RCC 7860 (cell line): Measurements from ENCODE around the gene TOMT.

Experiments used
- DNase-seq: peaks from one replicate; pipeline ENCODE4 v3.0.0-alpha.2; 2015; ENCODE audit warnings: low spot score
- FAIRE-seq: peaks from 2 replicates; lab custom pipeline; 2012; peaks lifted over from hg19 to GRCh38; lab: Jason Lieb, UNC

Gene TOMT

DNA sequence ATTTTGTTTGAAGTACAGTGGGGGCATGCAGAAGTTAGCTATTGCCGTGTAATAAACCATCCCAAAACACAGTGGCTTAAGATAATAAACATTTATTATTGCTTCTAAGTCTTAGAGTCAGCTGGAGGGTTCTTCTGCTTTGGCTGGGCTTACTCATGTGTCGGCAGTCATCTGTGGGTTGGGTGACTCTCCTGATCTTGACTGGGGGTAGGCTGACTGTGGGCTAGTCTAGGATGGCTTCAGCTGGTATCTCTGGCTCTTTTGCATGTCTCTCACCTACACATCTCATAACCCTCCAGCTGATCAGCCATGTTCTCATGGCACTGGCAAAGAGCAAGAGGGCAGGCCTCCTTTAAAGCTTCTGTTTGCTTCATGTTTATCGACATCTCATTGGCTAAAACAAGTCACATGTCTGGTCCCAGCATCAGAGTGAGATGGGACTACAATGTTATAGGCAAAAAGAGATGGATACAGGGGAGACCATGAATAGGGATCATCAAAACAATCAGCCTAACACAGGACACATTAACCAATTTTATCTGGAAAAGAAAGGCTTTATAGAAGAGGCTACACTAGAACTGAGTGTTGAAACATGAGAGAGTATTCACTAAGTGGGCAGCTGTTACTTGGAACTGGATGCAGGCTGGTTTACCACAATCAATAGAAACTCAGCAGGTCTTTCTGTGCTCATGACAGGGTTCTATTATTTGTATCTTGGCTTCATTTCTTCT, 19.9 kb upstream of the TOMT start:
- FAIRE-seq (no peak), DNase-seq (no peak)

DNA sequence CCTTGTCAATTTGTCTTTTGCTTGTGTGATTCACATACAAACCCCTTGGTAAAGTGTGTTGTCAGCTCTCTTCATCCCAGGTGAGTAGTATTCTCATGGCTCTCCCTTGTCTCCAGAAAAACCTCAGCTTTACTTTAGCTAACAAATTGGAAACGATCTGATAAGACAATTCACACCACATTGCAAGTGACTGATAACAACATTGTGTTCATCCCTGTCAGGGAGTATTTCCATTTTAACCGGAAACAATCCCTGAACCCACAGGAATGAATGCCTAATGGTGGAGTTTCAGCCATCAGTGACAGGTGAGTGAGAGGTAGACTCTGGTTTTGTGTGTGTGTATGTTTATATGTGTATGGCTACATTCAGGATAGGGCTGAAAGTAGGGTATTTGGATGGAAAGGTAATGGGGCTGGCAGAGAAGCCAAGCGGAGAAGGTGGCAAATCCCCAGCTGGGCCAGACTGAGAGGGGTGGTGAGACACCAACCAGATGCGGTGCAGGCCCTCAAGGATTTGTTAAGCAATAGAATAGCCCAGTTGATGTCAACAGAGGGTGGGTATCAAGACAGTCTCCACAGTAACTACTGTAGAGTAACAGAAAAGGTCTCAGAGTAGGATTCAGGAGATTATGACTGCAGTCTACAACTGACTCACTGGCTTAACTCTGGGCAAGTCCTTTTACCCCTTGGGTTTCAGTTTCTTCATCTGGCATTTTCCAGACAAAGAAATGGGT, 17.5 kb upstream of the TOMT start:
- DNase-seq (no peak), FAIRE-seq (no peak)

- DNase-seq (no peak), FAIRE-seq (no peak)
These were observed 14.4 kb upstream of the TOMT start for GRCh38 chr11:72091292-72091691.

- FAIRE-seq (no peak), DNase-seq (no peak)
These were observed 7.0 kb upstream of the TOMT start for GRCh38 chr11:72098741-72099140.

DNA sequence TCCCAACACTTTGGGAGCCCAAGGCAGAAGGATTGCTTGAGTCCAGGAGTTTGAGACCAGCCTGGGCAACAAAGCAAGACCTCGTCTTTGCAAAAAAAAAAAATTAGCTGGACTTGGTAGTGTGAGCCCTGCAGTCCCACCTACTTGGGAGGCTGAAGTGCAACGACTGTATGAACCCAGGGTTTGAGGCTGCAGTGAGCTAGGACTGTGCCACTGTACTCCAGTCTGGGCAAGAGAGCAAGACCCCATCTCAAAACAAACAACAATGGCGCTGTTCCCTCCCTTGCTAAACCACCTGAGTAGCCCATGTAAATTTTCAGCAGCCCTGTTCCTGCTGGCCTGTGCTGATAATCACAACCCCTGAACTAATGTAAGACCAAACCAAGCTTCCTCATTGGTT, 5.7 kb upstream of the TOMT start:
- no peak for FAIRE-seq
- DNase-seq, result no peak

- no peak for DNase-seq
- FAIRE-seq, result no peak
These were observed 5.3 kb upstream of the TOMT start for GRCh38 chr11:72100462-72100861.

DNA sequence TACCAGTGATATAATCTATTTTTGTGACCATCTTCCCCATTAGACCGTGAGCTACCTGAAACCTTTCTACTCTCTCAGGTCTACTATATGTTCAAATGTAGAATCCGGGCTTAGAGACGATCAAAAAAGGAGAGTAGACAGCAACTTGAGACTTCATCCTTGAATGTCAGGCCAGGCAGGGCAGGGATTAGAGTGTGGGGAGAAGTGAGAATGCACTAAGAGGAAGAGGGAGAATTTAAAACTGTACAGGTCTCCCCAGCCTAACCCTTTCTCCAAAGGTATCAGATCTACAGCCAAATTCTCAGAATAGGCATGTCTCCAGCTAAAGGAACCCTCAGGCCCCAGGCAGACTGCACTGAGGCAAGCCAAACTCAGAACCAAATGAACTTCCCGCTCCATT, 3.6 kb upstream of the TOMT start:
- no peak for FAIRE-seq

GRCh38 chr11:72102631-72102945, 3.1 kb upstream of the TOMT start:
- DNase-seq (no peak), FAIRE-seq (no peak)

More for the DNA sequence above, 3.6 kb upstream of the TOMT start:
- DNase-seq, result no peak

- peak; percentile 94 for DNase-seq
- FAIRE-seq, result peak; percentile 53
These were observed 2.6 kb upstream of the TOMT start, which contains the start of gene LAMTOR1 for GRCh38 chr11:72102946-72103753. Gene LAMTOR1, minus strand, starts transcription at chr11:72103297. Its CDS starts 73 bp downstream, at chr11:72103224.

DNA sequence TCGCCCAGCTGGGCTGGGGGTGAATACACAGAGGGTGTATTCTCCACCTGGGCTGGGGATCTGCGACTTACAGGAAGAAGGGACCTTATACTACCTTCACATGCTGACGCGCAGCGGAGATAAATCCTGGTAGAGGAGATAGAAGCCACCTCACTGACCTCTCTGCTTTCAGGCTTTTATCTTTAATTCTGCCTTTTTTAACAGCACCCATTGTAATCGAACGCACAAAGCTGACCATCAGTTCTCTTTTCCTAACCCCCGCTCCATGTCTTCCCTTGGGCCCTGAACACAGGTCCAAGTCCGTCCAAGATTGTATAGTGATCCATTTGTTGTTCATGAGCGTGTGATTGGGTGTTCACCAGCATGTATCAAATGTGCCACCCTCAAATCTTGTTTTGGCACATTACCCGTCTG, 2.0 kb upstream of the TOMT start:
- DNase-seq, result no peak
- no peak for FAIRE-seq

DNA sequence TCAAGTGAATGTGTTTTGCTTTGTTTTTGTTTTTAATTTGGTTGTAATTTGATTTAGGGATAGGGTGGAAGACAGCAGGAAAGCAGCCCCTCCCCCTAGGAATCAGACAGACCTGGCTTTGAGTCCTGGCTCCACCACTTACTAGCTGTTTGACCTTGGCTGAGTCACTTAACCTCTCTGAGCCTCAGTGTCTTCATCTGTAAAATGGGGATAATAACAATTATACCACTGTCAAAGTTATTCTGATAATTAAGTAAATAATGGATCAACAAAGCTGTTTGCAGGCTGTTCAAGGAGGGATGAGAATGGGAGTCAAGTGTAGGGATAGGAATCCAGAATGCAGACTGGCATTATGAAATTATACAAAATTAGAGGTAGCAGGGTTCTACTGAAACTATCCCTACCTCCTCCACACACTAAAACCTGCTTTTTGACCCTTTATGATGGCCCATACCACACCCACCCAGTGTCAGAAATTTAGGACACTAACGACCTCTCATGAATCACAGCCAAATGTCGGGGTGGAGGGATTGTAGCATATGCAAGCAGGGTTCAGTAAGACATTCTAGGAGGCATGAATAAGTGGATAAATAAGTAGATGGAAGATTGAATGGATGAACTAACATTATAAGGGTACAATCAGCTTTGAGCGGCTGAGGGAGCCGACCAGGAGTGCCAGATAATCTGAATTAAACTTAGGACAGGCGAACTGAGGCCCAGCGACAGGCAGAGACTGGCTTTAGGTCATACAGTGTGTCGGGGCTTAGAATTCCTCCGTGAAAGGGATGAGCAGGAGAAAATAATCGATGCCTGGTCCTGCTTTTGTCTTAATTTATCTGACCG, 5.8 kb downstream of the TOMT start:
- no peak for DNase-seq
- no peak for FAIRE-seq

DNA sequence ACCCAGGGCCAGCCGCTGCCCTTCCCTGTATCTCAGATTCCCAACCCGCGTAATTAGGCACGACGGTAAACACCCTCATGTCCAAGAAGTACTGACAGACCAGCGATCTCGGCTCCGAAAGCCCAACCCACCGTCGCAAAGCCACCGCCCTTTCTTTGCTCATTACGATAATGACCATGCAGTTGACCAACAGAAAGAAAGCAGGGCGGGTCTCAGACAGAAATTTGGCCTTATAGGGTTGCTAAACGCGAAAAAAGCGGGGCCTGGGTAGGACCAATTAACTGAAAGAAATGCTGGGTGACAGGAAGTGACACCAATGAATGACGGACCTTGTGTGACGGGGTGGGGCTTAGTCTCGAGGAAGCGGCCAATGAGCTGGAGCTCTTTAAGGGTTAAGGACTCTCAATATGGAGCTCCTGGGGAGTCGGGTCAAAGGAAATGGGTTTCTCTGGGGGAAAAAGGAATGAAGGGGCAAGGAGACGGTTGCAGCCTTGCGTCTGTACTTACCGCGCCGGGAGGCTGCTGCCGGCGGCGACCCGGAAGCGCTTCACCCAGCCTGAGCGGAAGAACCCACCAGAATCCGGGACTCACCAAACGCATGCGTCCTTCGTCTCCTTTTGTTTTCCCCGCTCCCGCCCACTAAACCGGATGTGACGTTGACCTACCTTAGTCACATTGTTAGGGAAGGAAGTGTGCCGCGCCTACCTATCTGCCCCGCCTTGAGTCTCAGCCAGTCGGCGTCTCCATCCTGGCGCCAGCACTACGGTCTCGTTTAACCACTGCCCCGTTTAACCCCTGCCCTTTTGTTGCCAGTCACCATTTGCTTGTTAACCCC, 6.6 kb downstream of the TOMT start, which contains the start of gene ANAPC15:
Gene ANAPC15 (minus strand): TSS at position 553 of the 835 bp plus-strand sequence. CDS start 1,419 bp downstream, outside the sequence.
- FAIRE-seq (peak; percentile 94), DNase-seq (peak; percentile 97)

GRCh38 chr11:72112978-72113808, 7.5 kb downstream of the TOMT start:
- no peak for DNase-seq
- no peak for FAIRE-seq

- DNase-seq (no peak), FAIRE-seq (no peak)
These were observed 8.8 kb downstream of the TOMT start for GRCh38 chr11:72114570-72114969.

DNA sequence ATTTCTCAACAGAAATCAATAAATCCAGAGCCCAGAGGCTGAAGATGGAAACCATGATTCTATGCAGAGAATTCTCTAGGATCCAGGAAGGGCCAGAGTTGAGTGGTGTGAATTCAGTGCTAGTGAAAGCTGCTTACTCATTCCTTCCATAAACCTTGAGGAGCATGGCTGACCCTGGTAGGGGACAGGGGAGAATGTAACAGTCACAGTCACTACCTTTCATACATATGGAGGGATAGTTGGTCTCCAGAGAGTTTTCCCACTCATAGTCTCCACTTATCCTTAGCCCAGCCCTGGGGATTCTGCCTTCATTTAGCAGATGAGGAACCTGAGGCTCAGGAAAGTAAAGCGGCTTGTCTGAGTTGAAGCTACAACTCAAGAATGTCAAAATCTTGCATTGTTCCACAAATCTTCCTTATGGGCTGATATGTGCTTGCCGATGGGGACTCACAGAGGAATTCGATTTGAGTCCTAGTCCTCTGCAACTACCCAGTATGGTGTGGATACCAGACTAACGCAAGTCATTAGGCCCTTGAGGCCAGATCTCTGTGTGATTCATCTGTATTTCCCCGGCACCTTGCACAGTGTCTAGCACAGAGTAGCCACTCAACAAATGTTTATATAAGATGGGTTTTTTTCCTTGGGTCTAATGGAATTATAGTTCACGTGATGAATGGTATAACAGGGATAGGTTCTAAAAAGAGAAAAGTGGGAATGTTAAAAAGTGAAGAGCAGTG, 10.5 kb downstream of the TOMT start:
- FAIRE-seq (no peak), DNase-seq (no peak)

GRCh38 chr11:72119198-72119597, 13.5 kb downstream of the TOMT start:
- DNase-seq (no peak), FAIRE-seq (no peak)

DNA sequence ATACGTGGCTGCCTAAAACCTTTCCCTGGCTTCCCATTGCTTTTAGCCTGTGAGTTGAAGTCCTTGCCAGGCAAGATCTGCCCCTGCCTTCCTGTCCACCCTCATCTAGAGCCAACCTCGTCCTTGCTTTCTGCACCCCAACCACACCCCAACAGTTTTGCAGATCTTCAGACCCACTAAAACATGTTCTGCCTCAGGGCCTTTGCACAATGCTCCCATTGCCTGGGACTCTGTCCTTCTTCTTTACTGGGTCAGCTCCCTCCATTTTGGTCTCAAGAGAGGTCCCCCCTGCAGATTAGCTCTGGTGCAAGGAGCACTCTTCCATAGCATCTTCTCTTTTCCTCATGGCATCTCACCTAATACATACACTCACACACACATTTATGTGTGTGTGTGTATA, 15.2 kb downstream of the TOMT start:
- FAIRE-seq, result no peak

DNA sequence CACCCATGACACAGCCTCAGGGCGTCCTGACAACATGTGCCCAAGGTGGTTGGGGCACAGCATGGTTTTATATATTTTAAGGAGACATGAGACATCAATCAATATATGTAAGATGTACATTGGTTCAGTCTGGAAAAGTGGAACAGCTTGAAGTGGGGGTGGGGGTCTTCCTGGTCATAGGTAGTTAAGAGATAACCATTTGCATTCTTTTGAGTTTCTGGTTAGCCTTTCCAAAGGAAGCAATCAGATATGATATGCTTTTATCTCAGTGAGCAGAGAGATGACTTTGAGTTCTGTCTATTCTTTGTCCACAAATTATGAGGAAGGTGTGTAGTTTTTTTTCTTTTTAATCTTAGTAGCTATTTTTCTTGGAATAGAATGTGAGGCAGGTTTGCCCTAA, 16.9 kb downstream of the TOMT start:
- FAIRE-seq (no peak), DNase-seq (no peak)

More for the DNA sequence above, 15.2 kb downstream of the TOMT start:
- DNase-seq, result no peak
